Activated T-helper 1 cell treated with anti-CD3 and anti-CD28 coated beads, Interleukin-12 subunit alpha, Interleukin-12 subunit beta, Interleukin-2, Interleukin-4 antibody, amounts not matched to agents 30 ng/mL and 10 ng/mL and 1 ng/mL, durations not matched to agents 14 hours and 24 hours and 36 hours (primary cell): Measurements from ENCODE around the gene TCF4. TPM values are rescaled to one million over a fixed set of nuclear protein-coding genes. Genes with fewer than 3 reads are reported as not detected.

Source experiments
- DNase-seq: peaks from one replicate; pipeline ENCODE4 v3.0.0; 2021; ENCODE audit warnings: low spot score
- H3K27ac Mint-ChIP-seq: one replicate; pipeline ENCODE4 v1.8.0; 2021; ENCODE audit warnings: mild to moderate bottlenecking, mixed read lengths
- H3K27me3 Mint-ChIP-seq: one replicate; pipeline ENCODE4 v1.8.0; 2022; ENCODE audit warnings: mild to moderate bottlenecking, moderate library complexity, mixed read lengths; ENCODE audit not compliant: insufficient read depth
- H3K36me3 Mint-ChIP-seq: one replicate; pipeline ENCODE4 v1.8.0; 2021; ENCODE audit warnings: low read depth, mixed read lengths
- H3K4me1 Mint-ChIP-seq: one replicate; pipeline ENCODE4 v1.8.0; 2021; ENCODE audit warnings: low read depth, mixed read lengths
- H3K4me3 Mint-ChIP-seq: one replicate; pipeline ENCODE4 v1.8.0; 2021; ENCODE audit warnings: mild to moderate bottlenecking, moderate library complexity, mixed read lengths
- H3K9me3 Mint-ChIP-seq: one replicate; pipeline ENCODE4 v1.8.0; 2021; ENCODE audit warnings: mixed read lengths
- intact Hi-C: fragments of 100-400 bp; cut with micrococcal nuclease; formaldehyde crosslinking; loops from one replicate; pipeline ENCODE4 v1.15.1; 2024
- total RNA-seq: library from RNA; stranded (reverse); gene quantifications from 2 replicates; pipeline ENCODE4 v1.2.3, GENCODE V29; 2022

The TCF4 gene
- total RNA-seq, 1 donor from 2014 or later: 1.8 TPM

DNA sequence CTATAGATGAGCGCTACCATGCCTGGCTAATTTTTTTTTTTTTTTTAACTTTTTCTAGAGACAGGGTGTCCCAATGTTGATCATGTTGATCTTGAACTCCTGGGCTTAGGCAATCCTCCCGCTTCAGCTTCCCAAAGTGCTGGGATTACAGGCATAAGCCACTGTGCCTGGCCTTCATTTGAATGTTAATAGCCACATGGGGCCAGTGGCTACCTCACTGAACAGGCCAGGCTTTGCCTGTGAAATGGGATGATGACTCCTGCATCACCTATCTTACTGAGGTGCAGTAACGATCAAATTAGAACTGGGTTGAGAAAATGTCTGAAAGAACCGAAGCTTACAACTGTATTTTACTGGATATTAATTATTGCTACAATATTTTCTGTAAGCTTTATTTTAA lies 278.7 kb downstream of the TCF4 start:
- H3K9me3 Mint-ChIP-seq: no peaks in the 10 kb centered on the region

GRCh38 chr18:55307505-55307904 lies 280.5 kb downstream of the TCF4 start:
- intact Hi-C loops: no loop called here
- H3K9me3 Mint-ChIP-seq: no peaks in the 10 kb centered on the region

More for the DNA sequence above, 278.7 kb downstream of the TCF4 start:
- DNase-seq: no peak
- Mint-ChIP-seq H3K36me3 (no peaks in the 10 kb centered on the region), H3K27me3 (peaks cover 4% of the 10 kb centered on the region), H3K4me3 (no peak overlapping the region), H3K4me1 (no peaks in the 10 kb centered on the region), H3K27ac (no peak overlapping the region)
- intact Hi-C loops: no loop called here

DNA sequence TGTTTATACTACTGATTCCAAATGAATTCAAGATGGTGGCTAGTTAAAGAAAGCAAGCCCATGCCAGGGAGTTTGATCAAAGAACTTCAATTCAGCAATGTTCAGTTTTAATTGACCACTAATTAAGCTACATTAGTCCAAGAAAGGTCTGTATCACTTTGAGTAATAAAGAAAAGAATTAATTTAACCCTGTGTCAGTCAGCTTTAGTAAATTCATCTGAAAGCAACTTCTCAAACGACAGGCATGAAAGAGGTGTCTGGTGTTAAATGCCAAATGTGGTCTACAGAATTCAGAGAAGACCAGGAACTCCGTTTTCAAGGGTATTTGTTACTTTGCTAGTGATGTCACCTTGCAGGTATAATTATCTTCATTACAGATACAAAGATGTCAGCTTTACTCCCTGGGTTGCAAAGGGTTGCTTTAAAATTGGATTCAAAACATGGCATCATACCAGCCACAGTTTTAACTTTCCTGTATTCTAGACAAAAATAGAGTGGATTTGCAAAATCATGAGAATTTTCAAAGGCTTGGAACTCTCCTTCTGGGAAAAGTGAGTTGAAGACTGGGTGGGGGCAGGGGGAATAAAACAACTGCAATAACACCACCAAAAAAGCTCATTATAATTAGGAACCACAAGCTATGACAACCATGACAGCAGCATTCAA lies 281.5 kb downstream of the TCF4 start:
- Mint-ChIP-seq H3K4me3 (no peak overlapping the region), H3K4me1 (no peaks in the 10 kb centered on the region), H3K27ac (no peak overlapping the region), H3K27me3 (peaks cover 4% of the 10 kb centered on the region), H3K9me3 (no peaks in the 10 kb centered on the region), H3K36me3 (no peaks in the 10 kb centered on the region)
- intact Hi-C loops: no loop called here
- DNase-seq: no peak

More at GRCh38 chr18:55307505-55307904, 280.5 kb downstream of the TCF4 start:
- Mint-ChIP-seq H3K27ac (no peak overlapping the region), H3K27me3 (peaks cover 4% of the 10 kb centered on the region), H3K4me3 (no peak overlapping the region), H3K4me1 (no peaks in the 10 kb centered on the region), H3K36me3 (no peaks in the 10 kb centered on the region)
- DNase-seq: no peak

GRCh38 chr18:55302167-55302833 lies 285.7 kb downstream of the TCF4 start:
- peaks cover 2% of the 10 kb centered on the region for H3K27me3 Mint-ChIP-seq
- intact Hi-C loops: no loop called here
- H3K4me3 Mint-ChIP-seq: no peak overlapping the region
- H3K36me3 Mint-ChIP-seq: no peaks in the 10 kb centered on the region
- H3K4me1 Mint-ChIP-seq: no peaks in the 10 kb centered on the region
- no peak overlapping the region for H3K27ac Mint-ChIP-seq
- no peak for DNase-seq
- H3K9me3 Mint-ChIP-seq: no peaks in the 10 kb centered on the region

DNA sequence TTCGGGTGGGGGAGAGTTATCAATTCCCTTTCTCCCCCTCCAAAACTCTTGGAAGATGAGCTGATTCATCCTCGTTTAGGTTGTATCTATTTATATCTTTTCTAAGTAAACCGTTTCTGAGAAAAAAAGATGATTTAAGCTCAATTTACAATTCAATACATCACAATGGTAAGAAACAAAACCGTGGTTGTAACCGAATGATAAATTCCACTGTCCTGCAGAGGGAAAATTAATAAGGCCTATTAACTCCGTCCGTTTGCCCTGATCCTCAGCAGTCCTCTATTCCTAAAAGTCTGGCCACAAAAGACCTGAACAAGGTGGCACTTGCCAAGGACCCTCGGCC lies 286.2 kb downstream of the TCF4 start:
- Mint-ChIP-seq H3K4me1 (no peaks in the 10 kb centered on the region), H3K27ac (no peak overlapping the region), H3K27me3 (peaks cover 2% of the 10 kb centered on the region), H3K36me3 (no peaks in the 10 kb centered on the region), H3K4me3 (no peak overlapping the region), H3K9me3 (no peaks in the 10 kb centered on the region)
- DNase-seq: no peak
- intact Hi-C loops: no loop called here

- Mint-ChIP-seq H3K27ac (no peak overlapping the region), H3K4me3 (no peak overlapping the region), H3K36me3 (no peaks in the 10 kb centered on the region), H3K27me3 (peaks cover 2% of the 10 kb centered on the region), H3K4me1 (no peaks in the 10 kb centered on the region), H3K9me3 (no peaks in the 10 kb centered on the region)
- DNase-seq: no peak
- intact Hi-C loops: no loop called here
These were observed 287.0 kb downstream of the TCF4 start for GRCh38 chr18:55300936-55301531.

GRCh38 chr18:55300421-55300935 lies 287.5 kb downstream of the TCF4 start:
- H3K9me3 Mint-ChIP-seq: no peaks in the 10 kb centered on the region
- peaks cover 2% of the 10 kb centered on the region for H3K27me3 Mint-ChIP-seq
- H3K4me3 Mint-ChIP-seq: no peak overlapping the region
- no peak for DNase-seq
- no peak overlapping the region for H3K27ac Mint-ChIP-seq
- H3K36me3 Mint-ChIP-seq: no peaks in the 10 kb centered on the region
- no peaks in the 10 kb centered on the region for H3K4me1 Mint-ChIP-seq
- intact Hi-C loops: no loop called here

DNA sequence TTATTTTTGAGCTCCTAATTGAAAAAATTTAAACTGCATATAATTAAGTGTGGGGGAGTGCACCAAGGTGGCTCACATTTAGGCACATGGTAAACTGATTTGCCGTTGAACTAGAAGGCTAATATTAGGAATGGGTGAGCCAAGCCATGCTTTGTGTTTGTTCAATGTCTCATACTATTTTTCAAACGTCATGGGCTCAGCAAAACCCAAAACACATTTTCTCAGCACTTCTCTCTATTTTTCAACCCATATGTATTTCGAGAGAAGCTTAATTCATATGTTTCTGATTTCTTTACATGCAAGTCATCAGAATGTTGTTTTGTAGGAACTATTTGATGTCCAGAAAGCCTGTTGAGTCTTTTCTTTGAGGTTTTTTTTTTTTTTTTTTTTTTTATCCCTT lies 291.2 kb downstream of the TCF4 start:
- Mint-ChIP-seq H3K4me1 (no peaks in the 10 kb centered on the region), H3K27ac (no peak overlapping the region), H3K9me3 (no peaks in the 10 kb centered on the region), H3K36me3 (no peaks in the 10 kb centered on the region), H3K4me3 (no peak overlapping the region), H3K27me3 (no peaks in the 10 kb centered on the region)
- DNase-seq: no peak
- intact Hi-C loops: no loop called here

- H3K4me1 Mint-ChIP-seq: no peaks in the 10 kb centered on the region
- no peaks in the 10 kb centered on the region for H3K9me3 Mint-ChIP-seq
- H3K27me3 Mint-ChIP-seq: no peaks in the 10 kb centered on the region
- no peak for DNase-seq
- intact Hi-C loops: no loop called here
- no peak overlapping the region for H3K4me3 Mint-ChIP-seq
- no peak overlapping the region for H3K27ac Mint-ChIP-seq
- H3K36me3 Mint-ChIP-seq: no peaks in the 10 kb centered on the region
These were observed 291.9 kb downstream of the TCF4 start for GRCh38 chr18:55296115-55296514.

DNA sequence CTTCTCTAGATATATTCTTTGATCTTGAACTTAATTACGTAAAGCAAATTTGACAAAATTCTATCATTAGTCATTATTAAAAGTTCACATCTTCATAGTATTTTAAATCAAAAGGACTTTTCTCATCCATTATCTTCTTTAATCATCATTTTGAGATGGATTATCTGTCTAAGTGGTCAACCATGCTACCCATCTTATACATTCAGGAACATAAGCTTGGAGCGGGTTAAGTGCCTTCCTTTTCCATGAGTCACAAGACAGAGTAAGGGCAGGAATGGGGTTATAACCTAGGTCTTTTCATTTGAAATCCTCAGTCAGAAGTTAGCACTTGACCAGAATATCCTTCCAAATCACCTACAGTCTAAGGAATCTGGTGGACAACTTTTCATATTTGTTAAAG lies 297.1 kb downstream of the TCF4 start:
- intact Hi-C loops: no loop called here
- Mint-ChIP-seq H3K27me3 (no peaks in the 10 kb centered on the region), H3K27ac (no peak overlapping the region), H3K9me3 (no peaks in the 10 kb centered on the region), H3K36me3 (no peaks in the 10 kb centered on the region), H3K4me1 (no peaks in the 10 kb centered on the region), H3K4me3 (no peak overlapping the region)
- no peak for DNase-seq

- intact Hi-C loops: no loop called here
- Mint-ChIP-seq H3K27ac (no peak overlapping the region), H3K27me3 (no peaks in the 10 kb centered on the region), H3K4me1 (no peaks in the 10 kb centered on the region), H3K9me3 (no peaks in the 10 kb centered on the region), H3K36me3 (no peaks in the 10 kb centered on the region), H3K4me3 (no peak overlapping the region)
- DNase-seq: no peak
These were observed 298.2 kb downstream of the TCF4 start for GRCh38 chr18:55289775-55290174.

DNA sequence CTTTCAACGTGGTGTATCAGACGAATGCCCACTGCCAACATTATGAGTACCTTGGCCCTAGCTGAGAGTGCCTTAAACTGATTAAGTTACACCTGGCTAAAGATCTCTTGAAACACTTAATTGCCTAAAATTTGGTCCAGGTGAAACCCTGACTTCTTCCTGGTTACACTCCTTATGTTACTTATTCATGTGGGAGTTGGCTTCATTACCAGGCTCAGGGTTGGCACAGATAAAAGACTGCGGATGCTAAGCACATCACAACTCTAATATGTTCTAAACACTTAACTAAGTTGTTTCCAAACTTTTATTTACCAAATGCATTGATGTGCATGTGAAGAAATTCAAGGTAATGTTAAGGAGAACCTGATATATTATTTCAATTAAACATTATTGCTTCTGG lies 298.9 kb downstream of the TCF4 start:
- H3K4me3 Mint-ChIP-seq: no peak overlapping the region
- intact Hi-C loops: no loop called here
- no peaks in the 10 kb centered on the region for H3K27me3 Mint-ChIP-seq
- DNase-seq: no peak
- H3K9me3 Mint-ChIP-seq: no peaks in the 10 kb centered on the region
- H3K36me3 Mint-ChIP-seq: no peaks in the 10 kb centered on the region
- no peaks in the 10 kb centered on the region for H3K4me1 Mint-ChIP-seq
- H3K27ac Mint-ChIP-seq: no peak overlapping the region
